DMS53 treated with DMSO at 0.1 percent for 48 hours (cell line): Measurements from ENCODE around the gene MYEOV.

Experiments
- DNase-seq: peaks from one replicate; lab custom pipeline; 2025; ENCODE audit not compliant: unreplicated experiment; lab: John Stamatoyannopoulos, UW

The MYEOV gene

DNA sequence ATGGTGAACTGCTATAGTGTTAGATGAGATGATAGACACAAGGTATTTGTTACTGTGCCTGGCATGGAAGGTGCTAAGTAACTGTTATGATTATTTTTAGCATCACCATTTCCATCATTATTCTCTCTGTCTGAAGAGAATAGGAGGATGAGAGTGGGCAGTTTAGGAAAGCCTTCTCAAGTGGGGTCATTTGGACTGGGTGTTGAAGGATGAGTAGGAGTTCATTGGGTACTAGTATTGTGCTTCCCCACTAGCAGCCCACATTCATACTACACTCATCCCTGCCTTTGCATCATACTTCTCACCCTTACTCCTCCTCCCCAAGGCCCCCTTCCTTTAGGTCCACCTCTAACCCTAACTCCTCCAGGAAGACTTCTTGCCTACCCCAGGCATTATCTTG lies 20.6 kb downstream of the MYEOV start:
- DNase-seq = no peak

DNA sequence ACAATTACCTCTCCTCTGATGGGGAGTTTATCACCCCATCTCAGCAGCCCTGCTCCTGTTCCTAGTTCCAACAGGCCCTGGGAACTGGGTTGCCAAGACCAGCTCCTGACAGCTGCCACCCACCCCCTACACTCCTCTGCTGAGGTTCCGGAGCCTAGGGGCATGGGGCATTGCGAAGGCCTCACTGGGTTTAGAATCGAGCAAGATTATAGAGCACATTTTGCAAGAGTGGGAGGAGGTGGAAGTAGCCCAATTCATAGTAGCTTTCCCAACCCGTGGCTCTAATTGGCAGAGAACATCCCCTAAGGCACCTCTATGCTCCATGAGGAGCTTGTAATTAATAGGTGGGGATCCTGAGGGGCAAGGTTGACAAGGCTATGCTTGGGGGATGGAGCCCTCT lies 23.0 kb downstream of the MYEOV start:
- DNase-seq = no peak

DNA sequence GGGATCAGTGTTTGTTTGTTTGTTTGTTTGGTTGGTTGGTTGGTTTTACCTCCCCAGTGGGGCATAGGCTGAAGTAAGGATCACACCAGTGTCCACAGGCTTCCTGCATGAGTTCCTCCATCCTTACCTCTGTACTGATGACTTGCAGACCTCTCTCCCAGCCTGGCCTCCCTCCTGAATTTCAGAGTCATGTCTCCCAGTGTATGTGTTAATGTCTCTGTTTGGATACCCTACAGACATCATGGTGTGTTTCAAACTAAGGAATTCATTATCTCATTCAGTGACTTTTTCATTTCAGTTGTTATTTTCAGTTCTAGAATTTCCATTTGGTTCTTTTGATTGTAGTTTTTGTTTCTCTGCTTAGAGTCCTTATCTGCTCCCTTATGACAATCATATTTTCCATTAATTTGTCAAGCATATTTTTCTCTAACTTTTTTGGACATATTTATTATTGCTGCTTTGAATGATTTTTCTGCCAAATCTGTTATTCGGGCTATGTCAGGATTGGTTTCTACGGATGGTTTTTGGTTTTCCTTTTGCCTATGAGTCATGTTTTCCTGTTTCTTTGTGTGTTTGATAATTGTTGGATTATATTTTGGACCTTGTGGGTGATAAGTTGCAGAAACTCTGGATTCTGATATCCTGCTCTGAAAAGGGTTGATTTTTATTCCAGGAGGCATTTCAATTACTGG lies 23.6 kb downstream of the MYEOV start:
- no peak for DNase-seq

DNA sequence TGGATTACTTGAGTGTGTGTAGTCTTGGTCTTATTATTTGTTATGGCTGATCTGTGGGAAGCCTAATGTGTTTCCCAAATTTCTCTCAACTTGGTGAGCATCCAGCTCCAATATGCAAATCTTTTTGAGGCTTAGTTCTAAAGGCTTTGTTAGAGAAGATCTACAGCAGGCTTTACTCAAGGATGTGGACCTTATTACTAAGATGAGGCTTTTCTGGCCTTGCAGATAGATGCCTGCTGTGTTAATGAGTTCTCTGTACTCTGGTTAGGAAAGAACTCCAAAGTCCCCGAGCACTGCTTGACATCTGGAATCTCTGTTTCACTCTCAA lies 24.1 kb downstream of the MYEOV start:
- DNase-seq = no peak

DNA sequence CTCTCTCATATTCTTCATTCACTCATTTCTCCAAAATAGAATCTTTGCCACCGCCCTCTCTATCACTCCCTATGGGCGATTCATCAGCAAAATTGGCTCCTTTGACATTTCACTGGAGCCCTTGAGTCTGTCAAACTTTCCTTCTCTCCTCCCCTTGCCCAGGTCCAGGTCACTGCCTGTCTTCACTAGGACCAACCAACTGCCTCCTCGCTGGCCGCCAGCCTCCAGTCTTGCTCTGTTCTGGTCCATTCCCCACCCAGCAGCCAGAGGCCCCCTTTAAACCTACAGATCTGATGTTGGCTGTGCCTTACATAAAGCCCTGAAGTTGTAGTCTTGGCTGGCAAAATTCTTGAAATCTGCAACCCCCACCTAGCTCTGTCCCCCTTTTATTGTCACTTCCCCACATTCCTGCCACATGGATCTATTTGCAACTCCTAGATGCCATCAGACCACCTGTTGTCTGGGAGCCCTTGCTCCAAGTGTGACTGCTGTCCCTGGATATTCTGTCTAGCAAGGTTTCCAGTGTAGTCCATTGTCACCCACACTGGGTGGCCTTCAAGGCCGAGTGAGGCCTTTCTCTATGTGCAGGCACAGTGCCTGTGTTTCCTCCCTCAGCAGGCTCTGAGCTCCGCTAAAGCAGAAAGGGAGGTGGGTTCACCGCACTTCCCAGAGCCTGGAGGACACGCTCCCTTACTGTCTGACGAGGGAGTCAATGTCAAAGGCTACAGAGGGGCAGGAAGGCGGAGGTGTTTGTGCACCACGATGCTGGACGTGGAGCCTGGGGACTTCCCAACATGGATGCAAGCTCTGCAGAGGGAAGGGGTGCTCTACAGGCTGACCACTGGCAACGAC lies 25.5 kb downstream of the MYEOV start:
- no peak for DNase-seq

DNA sequence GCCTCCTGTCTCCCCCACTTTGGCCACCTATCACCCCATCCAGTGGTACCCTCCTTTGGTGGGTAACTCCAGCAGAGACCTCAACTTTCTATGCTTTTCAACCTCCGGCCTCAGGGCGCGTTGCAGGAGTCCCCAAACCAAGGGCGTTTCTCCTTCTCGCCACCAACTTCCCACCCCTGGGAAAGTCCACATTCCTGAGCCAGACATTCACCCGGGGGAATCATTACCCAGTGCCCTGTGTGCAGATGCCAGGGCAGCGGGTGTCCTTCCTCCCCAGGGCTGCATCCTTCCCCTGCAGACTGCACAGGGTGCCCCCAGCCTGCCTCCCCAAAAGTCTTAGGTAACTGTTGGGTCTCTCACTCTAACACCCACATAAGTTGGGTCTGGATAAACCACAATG lies 26.4 kb downstream of the MYEOV start:
- no peak for DNase-seq

DNA sequence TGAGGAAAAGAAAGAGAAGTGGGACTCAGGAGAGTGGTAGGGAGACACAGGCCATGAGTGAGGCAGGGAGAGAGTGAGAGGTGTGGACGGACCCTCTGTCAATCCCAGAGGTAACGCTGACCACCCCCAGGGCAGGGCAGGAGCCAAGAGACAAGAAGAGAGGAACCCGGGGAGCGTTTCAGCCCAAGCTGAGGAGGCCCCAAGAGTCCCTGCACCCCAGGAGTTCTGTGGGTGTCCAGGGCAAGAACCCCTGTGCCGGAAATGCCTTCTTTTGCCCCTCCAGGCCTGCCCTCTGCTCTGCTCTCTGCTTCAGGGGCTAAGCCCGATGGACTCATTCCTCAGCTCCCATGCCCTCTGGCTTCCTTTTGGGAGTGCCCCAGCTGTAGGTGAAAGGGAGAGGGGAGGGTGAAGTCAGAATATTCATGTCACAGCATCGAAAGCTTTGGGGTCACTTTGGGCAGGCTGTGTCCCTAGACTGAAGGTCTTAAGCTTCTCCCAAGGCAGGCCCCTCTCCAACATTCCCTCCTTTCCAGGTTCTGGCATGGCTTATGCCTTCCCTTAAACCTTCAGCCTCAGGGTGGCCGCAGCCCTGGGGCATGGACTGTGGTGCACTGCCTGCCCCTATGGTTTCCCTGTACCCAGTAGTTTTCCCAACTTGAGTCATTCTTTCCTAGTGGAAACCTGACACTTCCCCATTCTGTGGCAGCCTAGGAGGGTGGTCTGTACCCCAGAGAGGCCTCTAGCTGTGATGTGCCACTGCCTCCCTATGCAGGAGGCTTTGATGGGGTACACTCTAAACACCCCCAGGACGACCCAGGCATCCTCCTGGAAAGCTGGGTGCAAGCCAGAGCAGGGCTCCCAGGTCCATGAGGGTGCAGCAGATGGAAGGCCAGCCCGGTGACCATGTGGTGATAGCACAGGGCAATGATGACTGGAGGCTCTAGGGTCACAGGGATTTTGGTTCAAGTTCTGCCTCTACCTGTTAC lies 27.1 kb downstream of the MYEOV start:
- DNase-seq = no peak

DNA sequence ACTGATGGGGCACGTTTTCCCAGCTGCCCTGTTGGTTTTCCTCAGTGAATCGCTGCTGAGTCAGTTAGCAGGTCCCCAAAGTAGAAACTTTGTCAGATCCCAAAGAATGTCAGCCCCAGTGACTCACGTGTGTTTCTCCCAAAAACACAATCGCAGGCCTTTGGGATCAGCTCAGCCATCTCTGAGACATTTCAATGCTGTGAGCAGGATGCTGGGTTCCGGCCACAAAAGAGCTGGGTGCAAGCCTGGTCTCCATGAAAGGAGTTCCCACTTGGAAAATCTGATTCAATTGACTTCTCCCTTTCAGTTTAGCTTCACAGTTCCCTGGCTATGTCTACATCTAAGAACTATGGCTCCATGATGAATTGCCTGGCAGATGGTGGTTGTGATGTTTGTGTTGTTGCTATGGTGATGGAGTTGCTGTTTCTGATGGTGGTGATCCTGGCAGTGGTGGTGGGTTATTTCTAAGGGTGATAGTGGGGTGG lies 28.0 kb downstream of the MYEOV start:
- DNase-seq = no peak

DNA sequence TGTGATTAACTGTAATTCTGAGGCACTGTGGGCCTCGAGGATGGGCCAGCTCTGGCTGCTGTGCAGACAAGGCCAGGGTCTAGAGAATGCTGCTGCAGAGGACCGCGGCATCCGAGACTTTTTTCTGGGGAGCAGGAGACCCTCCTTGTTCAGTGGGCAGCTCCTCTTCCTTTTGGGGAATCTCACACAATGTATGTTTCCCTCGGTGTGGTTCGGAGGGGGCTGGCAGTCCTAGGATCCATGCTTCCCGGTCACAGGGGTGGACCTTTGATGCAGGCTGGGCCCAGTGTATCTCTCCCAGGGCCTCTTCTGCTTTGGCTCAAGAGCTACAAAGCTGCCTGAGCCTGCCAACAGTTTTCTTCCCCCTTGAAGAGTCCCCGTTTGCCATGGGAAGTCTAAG lies 31.5 kb downstream of the MYEOV start:
- no peak for DNase-seq

DNA sequence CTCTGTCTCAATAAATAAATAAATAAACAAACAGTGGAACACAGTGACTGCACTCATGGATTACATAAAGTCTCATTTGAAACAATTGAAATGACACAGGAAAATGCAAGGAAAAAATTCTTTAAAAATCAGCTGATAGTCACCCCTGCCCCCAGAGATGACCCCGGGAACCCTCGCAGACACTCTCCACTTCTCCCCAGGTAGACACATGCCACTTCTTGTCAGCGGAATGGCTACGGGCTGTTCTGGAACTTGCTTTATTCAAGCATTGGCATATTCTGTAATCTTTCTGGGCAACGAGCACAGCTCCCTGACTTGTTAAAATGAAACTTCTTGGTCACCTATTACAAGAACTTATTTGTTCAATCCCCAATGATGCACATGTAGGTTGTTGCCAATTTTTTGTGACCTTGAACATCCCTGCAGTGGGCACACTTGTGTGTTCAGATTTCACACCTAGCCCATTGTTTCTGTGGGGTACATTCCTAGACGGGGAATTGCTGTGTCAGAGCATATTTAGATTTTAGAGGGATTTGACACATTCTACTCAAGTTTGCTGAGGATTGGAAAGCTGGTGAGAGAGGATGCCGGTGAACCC lies 32.8 kb downstream of the MYEOV start:
- no peak for DNase-seq

DNA sequence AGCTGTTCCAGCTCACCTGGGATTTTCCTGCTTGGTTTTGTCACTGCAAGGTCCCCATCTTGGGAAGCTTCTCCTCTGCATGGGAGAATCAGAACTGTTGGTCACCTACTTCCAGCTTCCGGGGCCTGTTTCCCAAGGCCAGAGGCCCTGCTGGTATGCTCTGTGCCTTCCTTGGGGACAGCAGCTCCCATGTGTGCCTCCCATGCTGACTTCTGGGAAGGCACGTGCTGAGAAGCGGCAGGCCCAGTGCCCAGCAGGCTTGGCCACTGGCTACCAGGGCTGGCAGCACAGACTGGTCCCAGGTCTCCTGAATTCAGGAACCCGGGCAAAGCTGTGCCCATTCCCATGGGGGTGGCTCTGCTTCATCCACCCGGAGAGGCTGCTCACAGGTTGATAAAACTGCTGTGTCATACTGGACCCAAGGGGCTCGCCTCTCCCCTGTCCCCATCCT lies 33.8 kb downstream of the MYEOV start:
- no peak for DNase-seq

DNA sequence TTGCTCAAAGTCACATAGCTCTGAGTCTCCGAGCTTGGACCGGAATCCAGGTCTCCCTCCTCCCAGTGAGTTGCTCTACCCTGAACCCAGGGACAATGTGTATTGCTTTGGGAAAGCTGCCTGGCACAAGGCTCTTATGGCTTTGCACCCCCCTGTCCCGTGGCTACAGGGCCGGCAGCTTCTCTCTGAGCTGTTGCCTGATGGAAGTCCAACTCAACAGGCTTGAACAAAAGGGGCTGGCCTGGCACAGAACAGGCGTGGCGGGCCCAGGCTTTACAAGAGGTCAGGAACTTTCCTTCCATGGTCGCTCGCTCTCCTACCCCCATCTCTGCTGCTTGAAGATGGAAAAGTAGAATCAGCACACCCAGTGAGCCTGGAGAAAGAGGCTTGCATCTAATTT lies 34.3 kb downstream of the MYEOV start:
- no peak for DNase-seq

DNA sequence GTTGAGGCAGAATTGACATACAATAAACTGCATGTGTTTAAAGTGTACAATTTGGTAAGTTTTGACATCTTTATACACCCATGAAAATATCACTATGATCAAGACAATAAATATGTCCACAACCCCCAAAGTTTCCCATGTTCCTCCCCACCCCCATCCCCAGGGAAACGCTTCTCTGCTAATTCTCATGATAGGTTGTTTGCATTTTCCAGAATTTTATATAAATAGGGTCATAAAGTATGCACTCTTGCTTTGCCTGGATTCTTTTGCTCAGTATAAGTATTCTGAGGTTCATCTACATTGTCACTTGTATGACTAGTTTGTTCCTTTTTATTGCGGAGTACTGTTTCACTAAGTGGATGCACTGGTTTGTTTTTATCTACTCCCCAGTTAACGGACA lies 35.6 kb downstream of the MYEOV start:
- no peak for DNase-seq

DNA sequence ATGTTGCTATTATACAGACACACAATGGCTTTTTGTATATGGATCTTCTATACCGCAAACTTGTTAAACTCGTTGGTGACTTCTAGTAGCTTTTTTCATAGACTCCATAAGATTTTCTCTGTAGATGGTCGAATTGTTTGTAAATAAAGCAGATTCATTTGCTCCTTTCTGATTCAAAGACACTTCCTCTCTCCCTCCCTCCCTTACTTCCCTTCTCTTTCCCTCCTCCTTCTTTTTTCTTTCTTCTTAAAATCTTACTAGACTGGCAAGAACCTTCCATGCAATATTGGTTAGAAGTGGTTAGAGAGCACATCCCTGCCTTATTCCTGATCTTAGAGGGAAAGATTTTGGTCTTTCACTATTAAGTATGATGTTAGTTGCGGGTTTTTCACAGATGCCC lies 36.4 kb downstream of the MYEOV start:
- no peak for DNase-seq

DNA sequence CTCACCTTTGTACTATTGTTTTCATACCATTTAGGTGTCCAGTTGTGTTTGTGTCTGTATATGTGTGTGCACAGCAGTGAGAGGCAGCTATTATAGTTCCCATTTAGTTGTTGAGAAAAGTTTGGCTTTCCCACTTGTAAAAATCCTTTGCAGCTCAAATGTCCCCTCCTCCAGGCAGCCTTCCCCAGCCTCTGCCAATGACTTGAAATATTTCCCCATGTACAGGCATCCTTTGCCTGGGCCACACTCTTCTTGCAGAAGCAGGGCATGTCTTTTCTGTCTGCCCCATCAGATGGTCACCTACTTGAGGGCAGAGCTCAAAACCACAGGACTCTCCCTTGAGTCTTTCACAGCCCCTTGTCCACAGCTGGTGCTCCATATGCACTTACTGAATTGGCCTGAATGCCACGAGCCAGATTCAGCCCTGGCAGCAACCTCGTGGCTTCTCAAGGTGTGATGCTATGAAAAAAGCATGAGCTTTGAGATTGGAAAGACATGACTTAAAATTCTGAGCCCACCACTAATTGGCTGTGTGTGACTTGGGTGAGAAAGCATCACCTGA lies 39.3 kb downstream of the MYEOV start:
- no peak for DNase-seq

DNA sequence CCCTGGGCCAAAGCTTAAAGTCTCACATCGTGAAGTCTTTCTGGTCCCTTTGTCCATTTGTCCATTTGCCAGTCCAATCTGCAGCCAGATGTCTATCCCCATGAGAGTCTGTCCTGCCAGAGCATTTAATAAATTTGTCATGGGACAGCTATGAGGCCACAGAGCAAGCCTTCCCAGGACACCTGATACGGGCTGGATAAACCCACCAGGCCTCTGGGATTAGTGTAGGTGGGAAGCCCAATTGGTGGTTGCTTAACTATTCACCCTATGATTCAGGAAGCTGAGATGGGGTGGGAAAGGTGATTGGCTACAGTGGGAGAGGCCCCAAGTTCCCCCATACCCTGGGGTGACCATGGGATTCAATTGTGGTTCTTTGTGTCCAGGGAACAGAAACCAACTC lies 39.9 kb downstream of the MYEOV start:
- DNase-seq = no peak

DNA sequence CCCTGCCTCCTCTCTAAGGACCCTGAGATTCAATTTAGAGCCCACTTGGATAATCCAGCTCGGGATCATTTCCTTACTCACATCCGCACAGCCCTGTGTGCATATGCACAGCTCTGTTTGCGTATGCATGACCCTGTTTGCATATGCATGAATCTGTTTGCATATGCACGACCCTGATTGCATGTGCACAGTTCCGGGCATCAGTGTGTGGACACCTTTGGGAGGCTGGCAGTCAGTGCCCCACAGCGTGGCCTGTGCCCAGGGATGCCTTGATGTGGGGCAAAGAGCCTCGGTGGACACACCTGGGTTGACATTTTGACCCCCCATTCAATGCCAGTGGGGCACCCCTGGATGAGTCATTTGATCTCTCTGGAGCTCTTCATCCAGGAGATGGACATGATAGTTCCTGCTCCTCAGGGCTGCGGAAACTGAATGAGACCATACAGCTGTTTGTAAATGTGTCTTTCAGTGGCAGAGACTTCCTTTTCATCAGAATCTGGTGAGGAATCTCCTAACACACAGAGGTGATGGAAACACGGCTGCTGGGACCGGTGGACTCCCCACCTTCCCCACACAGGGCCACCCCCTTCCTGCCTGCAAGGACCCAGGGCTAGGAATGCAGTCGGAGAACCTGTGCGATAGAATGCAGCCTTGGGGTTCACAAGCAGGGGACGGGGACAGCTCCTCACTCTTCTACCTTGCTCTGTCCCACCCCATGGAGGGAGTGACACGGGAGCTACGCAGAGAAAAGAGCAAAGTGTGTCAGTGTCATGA lies 41.2 kb downstream of the MYEOV start:
- no peak for DNase-seq

DNA sequence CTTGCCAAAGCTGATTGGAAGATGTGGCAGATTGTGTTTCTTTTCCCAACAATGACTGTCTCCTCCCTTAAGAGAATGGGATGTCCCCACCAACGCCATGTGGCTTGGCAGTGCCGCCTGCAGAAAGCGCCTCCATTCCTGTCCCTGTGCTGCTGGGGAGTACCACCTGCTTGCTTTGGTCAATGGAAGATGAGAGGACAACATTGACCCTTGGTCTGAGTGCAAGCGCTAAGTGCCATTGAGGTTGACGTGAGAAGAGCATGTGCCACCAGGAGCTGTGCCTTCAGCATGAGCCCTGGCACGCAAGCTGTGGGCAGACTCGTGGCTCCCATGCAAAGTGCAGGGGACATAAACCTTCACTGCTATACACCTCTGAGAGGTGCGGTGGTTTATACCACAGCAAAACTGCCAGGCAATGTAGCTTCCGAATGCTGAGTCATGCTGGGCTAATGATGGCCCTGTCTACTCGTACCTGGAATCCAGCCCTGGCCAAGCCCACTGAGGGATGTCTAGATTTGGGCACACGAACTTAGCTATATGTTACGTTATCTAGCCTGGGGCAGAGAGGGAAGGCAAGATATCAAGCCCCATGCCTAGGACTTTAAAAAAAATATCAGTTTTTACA lies 41.9 kb downstream of the MYEOV start:
- DNase-seq = no peak

DNA sequence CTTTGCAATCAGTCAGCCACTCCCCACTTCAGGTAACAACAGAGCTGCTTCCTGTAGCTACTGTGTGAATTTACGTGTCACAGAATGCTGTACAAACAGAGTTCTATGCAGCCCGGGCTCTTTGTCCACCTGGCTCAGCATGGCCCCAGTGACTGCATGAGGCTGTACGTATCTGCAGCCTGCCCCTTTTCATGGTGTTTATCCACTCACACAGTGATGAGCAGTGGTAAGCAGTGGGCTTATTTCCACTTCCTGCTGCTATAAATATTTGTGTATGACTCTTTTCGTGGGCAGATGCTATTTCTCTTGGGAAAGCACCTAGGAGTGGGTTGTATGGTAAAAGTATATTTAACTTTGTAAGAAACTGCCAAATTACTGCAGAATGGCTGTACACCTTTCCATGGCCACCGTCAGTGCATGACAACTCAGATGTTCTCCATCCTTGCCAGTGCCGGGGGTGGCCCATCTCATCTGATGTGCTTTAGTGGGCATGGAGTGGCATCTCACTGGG lies 43.3 kb downstream of the MYEOV start:
- no peak for DNase-seq
